HTERT RPE-1 (cell line): ENCODE measurements around the gene ZMYND8.
"Not testable (repeated sequence)": the region's sequence is repeated elsewhere in the genome, so short reads cannot be mapped to it uniquely, and the experiment has no call there.

Source experiments
- in situ Hi-C: fragments of 300-500 bp; cut with MboI; formaldehyde crosslinking; loops from 4 replicates; pipeline ENCODE4 v1.14.3; 2020; ENCODE audit warnings: low sequenced_read_pairs

ZMYND8 gene

GRCh38 chr20:47290666-47291430, 65.7 kb downstream of the ZMYND8 start:
- in situ Hi-C loops = no loop called here

GRCh38 chr20:47290008-47290407, 66.5 kb downstream of the ZMYND8 start:
- in situ Hi-C loops = no loop called here

GRCh38 chr20:47289096-47289495, 67.4 kb downstream of the ZMYND8 start:
- in situ Hi-C loops = no loop called here

GRCh38 chr20:47288530-47288929, 68.0 kb downstream of the ZMYND8 start:
- in situ Hi-C loops = not testable (repeated sequence)

GRCh38 chr20:47287609-47288144, 68.8 kb downstream of the ZMYND8 start:
- in situ Hi-C loops = no loop called here

GRCh38 chr20:47286681-47287080, 69.8 kb downstream of the ZMYND8 start:
- in situ Hi-C loops = no loop called here

- in situ Hi-C loops = no loop called here
These were observed 71.3 kb downstream of the ZMYND8 start for GRCh38 chr20:47285189-47285588.

- in situ Hi-C loops = no loop called here
These were observed 72.1 kb downstream of the ZMYND8 start for GRCh38 chr20:47284373-47284772.

GRCh38 chr20:47283411-47283810, 73.1 kb downstream of the ZMYND8 start:
- in situ Hi-C loops = no loop called here

GRCh38 chr20:47282864-47283263, 73.6 kb downstream of the ZMYND8 start:
- in situ Hi-C loops = no loop called here

- in situ Hi-C loops = no loop called here
These were observed 75.1 kb downstream of the ZMYND8 start for GRCh38 chr20:47281376-47281775.

GRCh38 chr20:47280668-47281067, 75.8 kb downstream of the ZMYND8 start:
- in situ Hi-C loops = no loop called here

- in situ Hi-C loops = no loop called here
These were observed 76.3 kb downstream of the ZMYND8 start for GRCh38 chr20:47280228-47280627.

GRCh38 chr20:47278907-47279348, 77.6 kb downstream of the ZMYND8 start:
- in situ Hi-C loops = no loop called here

- in situ Hi-C loops = not testable (repeated sequence)
These were observed 79.0 kb downstream of the ZMYND8 start for GRCh38 chr20:47277535-47277872.

- in situ Hi-C loops = no loop called here
These were observed 79.5 kb downstream of the ZMYND8 start for GRCh38 chr20:47276851-47277534.

GRCh38 chr20:47276251-47276650, 80.2 kb downstream of the ZMYND8 start:
- in situ Hi-C loops = no loop called here

- in situ Hi-C loops = no loop called here
These were observed 81.0 kb downstream of the ZMYND8 start for GRCh38 chr20:47275548-47275947.

GRCh38 chr20:47274401-47275108, 81.9 kb downstream of the ZMYND8 start:
- in situ Hi-C loops = no loop called here

GRCh38 chr20:47273591-47274235, 82.8 kb downstream of the ZMYND8 start:
- in situ Hi-C loops = no loop called here
